ENCODE results near the gene DNAJA3. TPM values are rescaled to one million over a fixed set of nuclear protein-coding genes. Genes with fewer than 3 reads are reported as not detected.

The DNAJA3 gene
- polyA plus RNA-seq, 4 donors = 26.7 to 71.4 (median 38.1) TPM

DNA sequence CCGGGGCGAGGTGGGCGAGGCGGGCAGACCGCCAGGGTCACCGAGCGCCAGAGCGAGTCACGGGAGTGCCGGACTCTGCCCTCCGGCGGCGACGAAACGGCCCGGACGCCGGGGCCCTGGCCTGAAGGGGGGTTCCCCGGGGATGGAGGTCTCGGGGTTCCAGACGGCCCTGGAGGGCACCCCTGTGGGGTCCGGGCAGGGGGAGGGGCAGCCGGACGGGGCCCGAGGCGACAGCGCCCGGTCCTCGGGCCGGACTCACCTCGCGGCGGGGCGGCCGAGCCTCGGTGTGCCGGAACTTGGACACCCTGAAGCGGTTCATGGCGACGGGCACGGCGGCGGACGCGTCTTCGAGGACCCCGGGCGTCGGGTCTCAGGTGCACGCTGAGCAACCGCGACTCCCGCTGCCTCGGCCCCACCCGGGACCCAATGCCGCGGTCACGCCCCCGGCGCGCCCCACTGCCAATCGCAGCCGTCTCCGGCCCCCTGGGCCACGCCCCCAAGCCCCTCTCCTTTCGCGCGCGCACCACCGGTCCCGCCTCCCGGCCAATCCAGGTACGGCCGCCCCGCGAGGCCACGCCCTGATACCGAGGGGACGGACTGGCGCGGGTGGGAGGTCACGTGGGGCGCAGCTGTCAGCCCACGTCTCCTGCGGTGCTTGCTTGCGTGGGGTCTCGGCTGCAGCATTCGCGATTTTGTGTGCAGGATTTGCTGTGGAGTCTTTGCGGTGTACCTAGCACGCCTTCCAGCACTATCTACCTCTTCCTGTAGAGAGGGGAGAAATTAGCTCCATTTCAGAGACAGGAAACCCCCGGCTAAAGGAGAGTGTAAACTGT, 9.3 kb upstream of the DNAJA3 start, which contains the start of gene CORO7:
Gene CORO7 (minus strand): TSS at position 397 of the 833 bp plus-strand sequence. CDS start 78 bp downstream, at position 319.
- H3K9me3 ChIP-seq (ENCODE audit: control insufficient read depth in 2 of 2, insufficient read depth in 1 of 2, low read depth in 1 of 2, low read length in 1 of 2) = no peaks in the 10 kb centered on the region
- FAIRE-seq = no peak
- peak within 1 kb of the TSS; percentile 65 to 98 (median 90) for H3K4me3 ChIP-seq (ENCODE audit: low read depth in 1 of 3, low read length in 3 of 3)
- no peaks in the 10 kb centered on the region for H3K27me3 ChIP-seq (ENCODE audit: control insufficient read depth in 3 of 3, insufficient read depth in 3 of 3, low read length in 3 of 3)
- peak; percentile 96 to 97 for DNase-seq
- peaks cover 0 to 29% (median 0%) of the 10 kb centered on the region in 3 donors for H3K36me3 ChIP-seq (ENCODE audit: control insufficient read depth in 3 of 3, insufficient read depth in 2 of 3, low read depth in 1 of 3, low read length in 3 of 3)
- peak within 1 kb of the TSS; percentile 68 to 97 (median 88) for H3K27ac ChIP-seq (ENCODE audit: low read depth in 1 of 3, low read length in 2 of 3)
- H3K4me1 ChIP-seq (ENCODE audit: control insufficient read depth in 3 of 3, insufficient read depth in 2 of 3, low read depth in 1 of 3, low read length in 2 of 3) = peaks cover 2 to 24% (median 3%) of the 10 kb centered on the region in 3 donors
- WGBS, 3 donors = 0% methylated on average over 36 to 92 of the region's 92 CpGs

DNA sequence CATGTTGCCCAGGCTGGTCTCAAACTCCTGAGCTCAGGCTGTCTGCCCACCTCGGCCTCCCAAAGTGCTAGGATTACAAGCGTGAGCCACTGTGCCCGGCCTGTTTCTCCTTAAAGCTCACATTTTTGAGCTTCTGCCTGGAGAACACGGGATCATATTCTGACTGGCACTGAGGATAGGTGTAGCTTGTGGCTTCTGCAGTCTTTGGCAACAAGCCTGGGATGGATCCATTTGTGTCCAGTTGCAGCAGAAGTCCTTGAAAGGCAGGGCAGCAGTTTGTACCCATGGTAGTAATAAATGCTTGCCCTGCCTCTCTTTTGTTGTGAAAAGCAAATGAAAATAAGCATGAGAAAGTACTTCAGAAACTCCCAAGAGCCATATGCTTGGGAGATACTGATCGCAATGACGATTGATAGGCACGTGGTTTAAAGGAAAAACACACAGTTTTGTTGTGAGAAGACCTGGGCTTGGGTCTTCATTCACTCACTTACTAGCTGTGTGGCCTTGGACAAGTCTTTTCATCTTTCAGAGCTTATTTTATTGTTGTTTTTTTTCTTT, 6.2 kb upstream of the DNAJA3 start:
- H3K4me1 ChIP-seq (ENCODE audit: control insufficient read depth in 3 of 3, insufficient read depth in 2 of 3, low read depth in 1 of 3, low read length in 2 of 3) = peaks cover 2 to 24% (median 3%) of the 10 kb centered on the region in 3 donors
- H3K4me3 ChIP-seq (ENCODE audit: low read depth in 1 of 3, low read length in 3 of 3) = no peak overlapping the region
- DNase-seq (no peak), FAIRE-seq (no peak)
- H3K27ac ChIP-seq (ENCODE audit: low read depth in 1 of 3, low read length in 2 of 3) = no peak overlapping the region
- H3K36me3 ChIP-seq (ENCODE audit: control insufficient read depth in 3 of 3, insufficient read depth in 2 of 3, low read depth in 1 of 3, low read length in 3 of 3) = peaks cover 0 to 3% (median 0%) of the 10 kb centered on the region in 3 donors
- WGBS, 3 donors = 72 to 78% (median 76%) methylated on average over 7 of the region's 7 CpGs
- H3K27me3 ChIP-seq (ENCODE audit: control insufficient read depth in 3 of 3, insufficient read depth in 3 of 3, low read length in 3 of 3) = no peaks in the 10 kb centered on the region
- H3K9me3 ChIP-seq (ENCODE audit: control insufficient read depth in 2 of 2, insufficient read depth in 1 of 2, low read depth in 1 of 2, low read length in 1 of 2) = no peaks in the 10 kb centered on the region

DNA sequence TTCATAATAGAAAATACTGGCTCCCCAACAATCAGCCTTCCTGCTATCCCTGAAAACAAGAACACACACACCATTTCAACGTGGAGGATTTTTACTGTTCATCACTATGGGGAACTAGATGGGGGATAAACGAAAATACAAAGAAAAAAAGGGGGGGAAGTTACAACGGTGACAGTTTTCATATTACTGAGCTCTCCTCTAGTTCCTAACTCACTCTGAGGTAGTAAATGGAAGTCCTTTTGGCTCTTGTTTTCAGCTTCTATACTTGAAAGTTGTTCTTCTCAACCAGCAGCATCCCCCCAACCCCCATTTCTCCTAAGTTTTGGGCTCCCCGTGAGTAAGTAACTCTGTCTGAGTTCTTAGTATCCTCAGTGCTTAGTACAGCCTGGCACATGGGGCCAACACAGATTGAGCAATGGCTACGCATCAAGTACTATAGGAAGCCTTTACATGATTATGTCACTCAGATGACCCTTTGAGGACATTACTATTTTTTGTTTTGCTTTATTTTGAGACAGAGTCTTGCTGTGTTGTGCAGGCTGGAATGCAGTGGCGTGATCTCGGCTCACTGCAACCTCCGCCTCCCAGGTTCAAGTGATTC, 5.1 kb upstream of the DNAJA3 start:
- no peak for FAIRE-seq
- WGBS, 3 donors = 57 to 68% (median 66%) methylated on average over 8 of the region's 8 CpGs

DNA sequence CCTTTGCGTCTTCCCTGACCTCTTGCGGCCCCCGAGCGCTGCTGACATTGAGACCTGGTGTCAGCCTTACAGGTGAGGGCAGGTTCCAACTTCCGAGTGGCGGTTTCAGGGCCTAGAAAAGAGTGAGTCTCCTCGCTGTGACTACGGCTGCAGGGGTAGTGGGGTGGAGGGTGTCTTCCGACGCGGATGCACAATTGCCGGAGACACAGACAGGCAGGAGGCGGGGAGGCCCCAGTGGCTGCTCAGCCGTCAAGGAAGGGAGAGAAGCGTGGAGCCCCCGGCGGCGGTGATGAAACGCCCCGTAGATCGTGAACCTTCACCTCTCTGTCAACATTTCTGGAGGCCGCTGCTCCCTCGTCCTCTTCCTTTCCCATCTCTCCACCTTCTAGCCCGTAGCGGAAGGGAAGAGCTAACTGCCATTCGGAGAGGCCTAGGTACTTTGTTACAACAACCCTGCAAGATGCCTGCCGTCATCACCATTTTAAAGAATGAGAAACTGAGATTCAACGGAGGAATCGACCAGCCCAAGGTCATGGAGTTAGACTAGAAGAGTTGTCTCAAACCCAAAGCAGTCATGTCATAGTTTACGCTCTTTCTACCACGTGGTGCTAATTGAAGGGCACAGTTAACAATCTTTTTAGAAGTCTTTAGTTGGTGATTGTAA, 485 bp downstream of the DNAJA3 start:
- no peak for FAIRE-seq

More for the DNA sequence above, 5.1 kb upstream of the DNAJA3 start:
- Histone ChIP-seq H3K27me3 (ENCODE audit: control insufficient read depth in 3 of 3, insufficient read depth in 3 of 3, low read length in 3 of 3) (no peaks in the 10 kb centered on the region), H3K9me3 (ENCODE audit: control insufficient read depth in 2 of 2, insufficient read depth in 1 of 2, low read depth in 1 of 2, low read length in 1 of 2) (no peaks in the 10 kb centered on the region), H3K36me3 (ENCODE audit: control insufficient read depth in 3 of 3, insufficient read depth in 2 of 3, low read depth in 1 of 3, low read length in 3 of 3) (no peaks in the 10 kb centered on the region), H3K4me1 (ENCODE audit: control insufficient read depth in 3 of 3, insufficient read depth in 2 of 3, low read depth in 1 of 3, low read length in 2 of 3) (peaks cover 0 to 17% (median 0%) of the 10 kb centered on the region in 3 donors), H3K27ac (ENCODE audit: low read depth in 1 of 3, low read length in 2 of 3) (peak overlapping the region in 1 of 3 donors; percentile 43), H3K4me3 (ENCODE audit: low read depth in 1 of 3, low read length in 3 of 3) (no peak overlapping the region)
- peak in 1 of 2 donors; percentile 52 for DNase-seq

DNA sequence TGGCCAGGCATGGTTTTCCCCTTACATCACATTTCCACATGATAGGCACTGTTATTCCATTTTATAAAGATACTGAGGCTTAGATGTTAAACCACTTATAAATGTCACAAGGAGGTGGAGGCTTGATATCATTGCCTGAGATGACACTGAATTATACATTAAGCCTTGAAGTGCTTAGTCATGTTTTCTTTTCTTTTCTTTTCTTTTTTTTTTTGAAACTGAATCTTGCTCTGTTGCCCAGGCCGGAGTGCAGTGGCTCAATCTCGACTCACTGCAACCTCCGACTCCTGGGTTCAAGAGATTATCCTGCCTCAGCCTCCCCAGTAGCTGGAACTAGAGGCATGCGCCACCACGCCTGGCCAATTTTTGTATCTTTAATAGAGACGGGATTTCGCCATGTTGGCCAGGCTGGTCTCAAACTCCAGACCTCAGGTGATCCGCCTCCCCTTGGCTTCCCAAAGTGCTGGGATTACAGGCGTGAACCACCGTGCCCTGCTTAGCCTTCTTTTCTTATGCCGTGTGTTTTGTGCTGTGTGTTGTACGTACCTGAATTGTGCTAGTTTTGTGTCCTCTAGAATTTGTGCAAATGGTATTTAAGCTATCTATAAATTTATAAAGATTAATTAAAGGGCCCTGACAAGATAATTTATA, 1.2 kb downstream of the DNAJA3 start:
- peaks cover 0 to 13% (median 0%) of the 10 kb centered on the region in 3 donors for H3K4me1 ChIP-seq (ENCODE audit: control insufficient read depth in 3 of 3, insufficient read depth in 2 of 3, low read depth in 1 of 3, low read length in 2 of 3)
- peak overlapping the region in 2 of 3 donors; percentile 71 to 100 for H3K27ac ChIP-seq (ENCODE audit: low read depth in 1 of 3, low read length in 2 of 3)
- DNase-seq (no peak), FAIRE-seq (no peak)
- 73 to 79% (median 74%) methylated on average over 12 of the region's 12 CpGs for WGBS, 3 donors
- H3K36me3 ChIP-seq (ENCODE audit: control insufficient read depth in 3 of 3, insufficient read depth in 2 of 3, low read depth in 1 of 3, low read length in 3 of 3) = peaks cover 0 to 29% (median 4%) of the 10 kb centered on the region in 3 donors
- peak overlapping the region in 2 of 3 donors; percentile 96 to 99 for H3K4me3 ChIP-seq (ENCODE audit: low read depth in 1 of 3, low read length in 3 of 3)
- H3K27me3 ChIP-seq (ENCODE audit: control insufficient read depth in 3 of 3, insufficient read depth in 3 of 3, low read length in 3 of 3) = no peaks in the 10 kb centered on the region
- H3K9me3 ChIP-seq (ENCODE audit: control insufficient read depth in 2 of 2, insufficient read depth in 1 of 2, low read depth in 1 of 2, low read length in 1 of 2) = no peaks in the 10 kb centered on the region

More for the DNA sequence above, 485 bp downstream of the DNAJA3 start:
- Histone ChIP-seq H3K9me3 (ENCODE audit: control insufficient read depth in 2 of 2, insufficient read depth in 1 of 2, low read depth in 1 of 2, low read length in 1 of 2) (no peaks in the 10 kb centered on the region), H3K27ac (ENCODE audit: low read depth in 1 of 3, low read length in 2 of 3) (peak overlapping the region; percentile 71 to 100 (median 96)), H3K27me3 (ENCODE audit: control insufficient read depth in 3 of 3, insufficient read depth in 3 of 3, low read length in 3 of 3) (no peaks in the 10 kb centered on the region), H3K36me3 (ENCODE audit: control insufficient read depth in 3 of 3, insufficient read depth in 2 of 3, low read depth in 1 of 3, low read length in 3 of 3) (peaks cover 0 to 24% (median 2%) of the 10 kb centered on the region in 3 donors), H3K4me1 (ENCODE audit: control insufficient read depth in 3 of 3, insufficient read depth in 2 of 3, low read depth in 1 of 3, low read length in 2 of 3) (peaks cover 0 to 13% (median 0%) of the 10 kb centered on the region in 3 donors), H3K4me3 (ENCODE audit: low read depth in 1 of 3, low read length in 3 of 3) (peak overlapping the region; percentile 76 to 99 (median 96))
- DNase-seq = peak in 1 of 2 donors; percentile 43
- 0 to 2% (median 1%) methylated on average over 31 of the region's 31 CpGs for WGBS, 3 donors

DNA sequence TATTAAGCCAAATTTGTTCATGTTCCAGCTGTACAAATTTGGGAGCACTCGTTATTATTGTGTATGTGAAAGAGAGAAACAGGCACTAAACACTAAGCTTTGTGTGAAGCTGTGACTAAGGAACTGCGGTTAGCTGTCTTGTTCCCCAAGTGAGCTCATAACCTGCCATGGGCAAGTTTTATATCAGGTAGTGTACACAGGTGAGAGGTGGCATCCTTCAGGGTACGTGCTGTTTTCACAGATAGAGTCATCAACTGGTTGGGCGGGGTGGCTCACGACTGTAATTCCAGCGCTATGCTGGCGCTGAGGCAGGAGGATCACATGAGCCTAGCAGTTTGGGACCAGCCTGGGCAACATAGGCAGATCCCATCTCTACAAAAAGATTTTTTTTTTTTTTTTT, 2.8 kb downstream of the DNAJA3 start:
- Histone ChIP-seq H3K4me1 (ENCODE audit: control insufficient read depth in 3 of 3, insufficient read depth in 2 of 3, low read depth in 1 of 3, low read length in 2 of 3) (peaks cover 0 to 13% (median 0%) of the 10 kb centered on the region in 3 donors), H3K27me3 (ENCODE audit: control insufficient read depth in 3 of 3, insufficient read depth in 3 of 3, low read length in 3 of 3) (no peaks in the 10 kb centered on the region), H3K27ac (ENCODE audit: low read depth in 1 of 3, low read length in 2 of 3) (no peak overlapping the region), H3K9me3 (ENCODE audit: control insufficient read depth in 2 of 2, insufficient read depth in 1 of 2, low read depth in 1 of 2, low read length in 1 of 2) (no peaks in the 10 kb centered on the region), H3K36me3 (ENCODE audit: control insufficient read depth in 3 of 3, insufficient read depth in 2 of 3, low read depth in 1 of 3, low read length in 3 of 3) (peaks cover 0 to 40% (median 7%) of the 10 kb centered on the region in 3 donors), H3K4me3 (ENCODE audit: low read depth in 1 of 3, low read length in 3 of 3) (no peak overlapping the region)
- WGBS, 3 donors = 89 to 93% (median 91%) methylated on average over 7 of the region's 7 CpGs
- DNase-seq (no peak), FAIRE-seq (no peak)

DNA sequence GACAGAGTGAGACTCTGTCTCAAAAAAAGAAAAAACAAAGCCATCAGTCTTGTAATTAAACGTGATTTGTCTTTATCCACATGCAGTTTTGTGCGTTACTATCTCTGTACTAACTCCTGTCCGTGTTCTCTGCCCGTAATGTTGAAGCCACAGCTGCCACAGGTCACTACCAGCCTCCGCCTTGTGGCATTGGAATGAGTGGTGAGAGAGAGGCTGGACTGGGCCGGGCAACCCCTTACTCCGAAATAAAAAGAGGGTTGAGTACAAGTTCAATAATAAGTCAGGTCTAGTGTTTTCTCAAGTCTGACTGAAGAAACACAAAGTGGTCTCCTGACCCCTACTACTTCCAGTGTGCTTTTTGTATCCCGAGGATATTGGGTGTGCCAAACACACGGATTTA, 5.4 kb downstream of the DNAJA3 start:
- Histone ChIP-seq H3K4me3 (ENCODE audit: low read depth in 1 of 3, low read length in 3 of 3) (no peak overlapping the region), H3K27me3 (ENCODE audit: control insufficient read depth in 3 of 3, insufficient read depth in 3 of 3, low read length in 3 of 3) (no peaks in the 10 kb centered on the region), H3K4me1 (ENCODE audit: control insufficient read depth in 3 of 3, insufficient read depth in 2 of 3, low read depth in 1 of 3, low read length in 2 of 3) (peaks cover 0 to 10% (median 0%) of the 10 kb centered on the region in 3 donors), H3K36me3 (ENCODE audit: control insufficient read depth in 3 of 3, insufficient read depth in 2 of 3, low read depth in 1 of 3, low read length in 3 of 3) (peaks cover 5 to 53% (median 7%) of the 10 kb centered on the region in 3 donors), H3K9me3 (ENCODE audit: control insufficient read depth in 2 of 2, insufficient read depth in 1 of 2, low read depth in 1 of 2, low read length in 1 of 2) (no peaks in the 10 kb centered on the region), H3K27ac (ENCODE audit: low read depth in 1 of 3, low read length in 2 of 3) (no peak overlapping the region)
- DNase-seq = no peak
- 86 to 89% (median 87%) methylated on average over 9 of the region's 9 CpGs for WGBS, 3 donors
- FAIRE-seq = no peak
